LNCaP clone FGC (cell line): Measurements from ENCODE around the gene PCSK2.
A peak's percentile ranks its signal among the peaks of the same experiment; 100 is the strongest.

Experiments used
- DNase-seq: peaks from one replicate; pipeline ENCODE4 v3.0.0-alpha.2; 2011; ENCODE audit warnings: low read depth
- H3K4me3 ChIP-seq: 2 replicates; pipeline ENCODE4 v1.5.1; 2011; ENCODE audit warnings: mild to moderate bottlenecking, low read depth, low read length, control low read depth
- CTCF ChIP-seq: IDR thresholded peaks from 2 replicates; pipeline ENCODE4 v1.5.1; 2012; ENCODE audit warnings: mild to moderate bottlenecking; ENCODE audit not compliant: control insufficient read depth, insufficient read depth; ENCODE audit errors: extremely low read depth

PCSK2 gene

DNA sequence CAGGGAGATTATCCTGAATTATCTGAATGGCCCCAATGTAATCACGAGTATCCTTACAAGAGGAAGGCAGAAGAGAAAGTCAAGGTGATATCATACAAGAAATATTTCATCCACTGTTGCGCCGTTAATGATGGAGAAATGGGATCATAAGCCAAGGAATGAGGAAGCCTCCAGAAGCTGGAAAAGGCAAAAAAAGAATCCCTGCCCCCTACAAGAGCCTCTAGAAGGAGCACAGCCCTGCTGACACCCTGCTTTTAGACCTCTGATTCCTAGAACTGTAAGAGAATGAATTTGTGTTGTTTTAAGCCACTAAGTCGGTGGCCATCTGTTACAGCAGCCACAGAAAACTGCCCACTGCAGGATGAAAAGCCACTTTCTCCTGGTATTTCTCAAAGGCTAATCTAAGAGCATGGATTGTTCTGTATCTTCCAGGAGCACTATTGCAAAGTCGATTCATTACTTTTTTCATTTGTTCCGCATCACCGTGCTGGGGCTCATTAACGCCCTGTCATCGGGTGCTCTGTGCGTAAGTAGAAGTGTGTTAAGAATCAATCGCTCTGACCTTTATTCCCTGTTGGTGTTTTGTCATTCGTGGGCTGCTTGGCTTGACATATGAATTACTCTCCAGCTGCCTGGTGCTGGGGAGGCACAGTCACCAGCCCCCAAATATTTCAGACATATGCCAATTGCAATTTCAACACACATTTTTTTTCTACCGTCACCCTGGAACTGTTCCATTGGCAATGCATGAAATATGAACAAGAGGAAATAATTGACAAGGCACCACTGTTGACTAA, 117.0 kb downstream of the PCSK2 start:
- no peak for DNase-seq
- H3K4me3 ChIP-seq, result no peak overlapping the region
- TF ChIP-seq CTCF, result no peak

- no peak overlapping the region for H3K4me3 ChIP-seq
- DNase-seq, result no peak
- no peak for TF ChIP-seq CTCF
These were observed 118.0 kb downstream of the PCSK2 start for GRCh38 chr20:17344790-17345189.

GRCh38 chr20:17345321-17345720, 118.5 kb downstream of the PCSK2 start:
- H3K4me3 ChIP-seq, result no peak overlapping the region
- peak; percentile 13 for DNase-seq
- TF ChIP-seq CTCF, result no peak

DNA sequence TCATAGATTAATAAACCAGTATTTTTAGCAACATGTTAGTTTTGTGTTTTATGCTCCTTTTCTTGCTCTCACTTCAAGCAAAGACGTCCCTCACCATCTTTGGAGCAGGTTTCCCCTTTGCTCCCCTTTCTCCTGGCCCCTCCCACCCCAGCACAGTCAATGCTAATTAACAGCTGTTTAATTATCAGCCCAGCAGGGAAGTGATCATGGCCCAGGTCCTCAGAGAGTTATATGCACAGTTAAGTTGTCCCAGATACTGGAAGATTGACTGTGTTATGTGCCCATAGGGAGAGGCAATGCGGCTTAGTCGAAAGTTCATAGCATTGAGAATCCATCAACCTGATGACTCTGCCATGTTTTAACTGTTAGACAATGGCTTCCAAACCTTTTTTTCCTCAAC, 123.5 kb downstream of the PCSK2 start:
- DNase-seq, result no peak
- H3K4me3 ChIP-seq, result no peak overlapping the region
- TF ChIP-seq CTCF, result no peak

DNA sequence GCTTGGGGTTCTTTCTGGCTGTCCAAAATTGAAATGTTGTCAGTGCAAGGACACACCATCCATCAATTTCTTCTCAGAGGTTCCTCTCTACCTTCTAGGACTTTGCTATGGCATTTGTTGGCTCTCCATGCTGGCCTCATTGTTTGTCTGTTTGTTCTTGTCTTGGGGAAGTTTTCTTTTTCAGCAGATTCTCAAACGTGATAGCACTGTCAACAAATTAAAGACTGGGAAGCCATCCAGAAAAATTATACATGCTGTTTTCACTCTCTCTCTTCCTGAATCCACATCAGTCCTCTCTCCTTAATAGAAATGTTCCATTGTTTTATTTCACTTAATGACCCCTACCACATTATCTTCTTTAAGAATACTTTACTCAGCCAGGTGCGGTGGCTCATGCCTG, 130.4 kb downstream of the PCSK2 start:
- no peak overlapping the region for H3K4me3 ChIP-seq
- peak; percentile 92 for DNase-seq
- TF ChIP-seq CTCF, result no peak

- no peak overlapping the region for H3K4me3 ChIP-seq
- no peak for TF ChIP-seq CTCF
- DNase-seq, result no peak
These were observed 132.0 kb downstream of the PCSK2 start for GRCh38 chr20:17358854-17359253.

DNA sequence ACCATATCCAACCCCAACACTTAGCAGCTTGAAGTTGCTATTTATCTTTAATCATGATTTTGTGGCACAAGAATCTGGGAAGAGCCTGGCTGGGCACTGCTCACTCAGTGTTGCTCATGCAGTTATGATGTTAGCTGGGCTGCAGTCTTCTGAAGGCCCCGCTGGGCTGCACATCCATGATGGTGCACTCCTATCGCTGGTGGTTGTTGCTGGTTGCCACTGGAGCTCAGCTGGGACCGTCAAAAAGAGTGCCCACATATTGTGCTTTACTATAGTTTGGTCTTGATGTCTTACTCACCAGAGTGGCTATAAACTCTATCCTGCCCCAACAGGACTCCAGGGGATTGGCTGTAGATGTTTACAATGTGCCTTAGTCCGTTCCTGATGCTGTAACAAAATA, 137.8 kb downstream of the PCSK2 start:
- TF ChIP-seq CTCF, result no peak

More for the DNA sequence above, 137.8 kb downstream of the PCSK2 start:
- DNase-seq, result no peak
- H3K4me3 ChIP-seq, result no peak overlapping the region
